ENCODE results near the gene TTC33. TPM values are rescaled to one million over a fixed set of nuclear protein-coding genes. Genes with fewer than 3 reads are reported as not detected.

Gene TTC33
- total and polyA plus RNA-seq, 7 donors = 11.0 to 38.5 (median 25.3) TPM

Other genes starting within 250 kb of the TTC33 start
- 1 to 10 TPM; 4.8 to 8.3 (median 5.8) TPM for gene PTGER4, start 76.0 kb downstream of the TTC33 start, total RNA-seq
- 1 to 10 TPM; 1.7 to 1.8 (median 1.8) TPM for gene PTGER4, start 76.0 kb downstream of the TTC33 start, polyA plus RNA-seq
- 10 to 100 TPM; 28.1 to 36.8 (median 33.8) TPM for gene PRKAA1, start 42.4 kb upstream of the TTC33 start, total RNA-seq
- gene PRKAA1, start 42.4 kb upstream of the TTC33 start, polyA plus RNA-seq = 10 to 100 TPM in 2 of 3 donors, 1 to 10 TPM in 1; 9.6 to 14.2 (median 10.3) TPM
- gene RPL37, start 79.3 kb upstream of the TTC33 start, total RNA-seq = 1,000 to 10,000 TPM in 1 of 4 donors, 100 to 1,000 TPM in 3; 737 to 1,162 (median 919) TPM
- gene RPL37, start 79.3 kb upstream of the TTC33 start, polyA plus RNA-seq = 1,000 to 10,000 TPM in 2 of 3 donors, 100 to 1,000 TPM in 1; 991 to 2,293 (median 1,068) TPM
- gene CARD6, start 85.4 kb upstream of the TTC33 start, total RNA-seq = 1 to 10 TPM; 3.0 to 4.1 (median 3.8) TPM
- gene CARD6, start 85.4 kb upstream of the TTC33 start, polyA plus RNA-seq = 1 to 10 TPM; 1.1 to 2.9 (median 1.2) TPM
- 10 to 100 TPM in 1 of 4 donors, 1 to 10 TPM in 3; 1.5 to 33.0 (median 6.9) TPM for gene C7, start 153.5 kb upstream of the TTC33 start, total RNA-seq
- 1 to 10 TPM; 1.2 to 5.1 (median 3.8) TPM for gene C7, start 153.5 kb upstream of the TTC33 start, polyA plus RNA-seq

Measured in psoas muscle (tissue), 7 donors.